HFF-Myc (cell line): ENCODE measurements around the gene SPATA24.

Experiments used
- DNase-seq: peaks from one replicate; pipeline ENCODE4 v3.0.0-alpha.2; 2011; ENCODE audit warnings: low read depth; ENCODE audit errors: extremely low read depth
- H3K4me3 ChIP-seq: replicated peaks from 2 replicates; pipeline ENCODE4 v1.5.1; 2011; ENCODE audit warnings: low read depth, mild to moderate bottlenecking, control low read depth, low read length
- TF ChIP-seq, protein P1 (sequence below): IDR thresholded peaks from 2 replicates; pipeline ENCODE4 v1.5.1; 2012; ENCODE audit warnings: mild to moderate bottlenecking, low read depth, low read length, control low read depth; ENCODE audit errors: missing control alignments

Gene SPATA24

GRCh38 chr5:139392324-139392677, 11.6 kb downstream of the SPATA24 start:
- TF ChIP-seq, protein P1, sequence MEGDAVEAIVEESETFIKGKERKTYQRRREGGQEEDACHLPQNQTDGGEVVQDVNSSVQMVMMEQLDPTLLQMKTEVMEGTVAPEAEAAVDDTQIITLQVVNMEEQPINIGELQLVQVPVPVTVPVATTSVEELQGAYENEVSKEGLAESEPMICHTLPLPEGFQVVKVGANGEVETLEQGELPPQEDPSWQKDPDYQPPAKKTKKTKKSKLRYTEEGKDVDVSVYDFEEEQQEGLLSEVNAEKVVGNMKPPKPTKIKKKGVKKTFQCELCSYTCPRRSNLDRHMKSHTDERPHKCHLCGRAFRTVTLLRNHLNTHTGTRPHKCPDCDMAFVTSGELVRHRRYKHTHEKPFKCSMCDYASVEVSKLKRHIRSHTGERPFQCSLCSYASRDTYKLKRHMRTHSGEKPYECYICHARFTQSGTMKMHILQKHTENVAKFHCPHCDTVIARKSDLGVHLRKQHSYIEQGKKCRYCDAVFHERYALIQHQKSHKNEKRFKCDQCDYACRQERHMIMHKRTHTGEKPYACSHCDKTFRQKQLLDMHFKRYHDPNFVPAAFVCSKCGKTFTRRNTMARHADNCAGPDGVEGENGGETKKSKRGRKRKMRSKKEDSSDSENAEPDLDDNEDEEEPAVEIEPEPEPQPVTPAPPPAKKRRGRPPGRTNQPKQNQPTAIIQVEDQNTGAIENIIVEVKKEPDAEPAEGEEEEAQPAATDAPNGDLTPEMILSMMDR = no peak
- no peak for DNase-seq
- peak overlapping the region; percentile 52 for H3K4me3 ChIP-seq

GRCh38 chr5:139391570-139392323, 12.1 kb downstream of the SPATA24 start:
- peak overlapping the region; percentile 52 for H3K4me3 ChIP-seq
- TF ChIP-seq, protein P1 = no peak
- DNase-seq = no peak

DNA sequence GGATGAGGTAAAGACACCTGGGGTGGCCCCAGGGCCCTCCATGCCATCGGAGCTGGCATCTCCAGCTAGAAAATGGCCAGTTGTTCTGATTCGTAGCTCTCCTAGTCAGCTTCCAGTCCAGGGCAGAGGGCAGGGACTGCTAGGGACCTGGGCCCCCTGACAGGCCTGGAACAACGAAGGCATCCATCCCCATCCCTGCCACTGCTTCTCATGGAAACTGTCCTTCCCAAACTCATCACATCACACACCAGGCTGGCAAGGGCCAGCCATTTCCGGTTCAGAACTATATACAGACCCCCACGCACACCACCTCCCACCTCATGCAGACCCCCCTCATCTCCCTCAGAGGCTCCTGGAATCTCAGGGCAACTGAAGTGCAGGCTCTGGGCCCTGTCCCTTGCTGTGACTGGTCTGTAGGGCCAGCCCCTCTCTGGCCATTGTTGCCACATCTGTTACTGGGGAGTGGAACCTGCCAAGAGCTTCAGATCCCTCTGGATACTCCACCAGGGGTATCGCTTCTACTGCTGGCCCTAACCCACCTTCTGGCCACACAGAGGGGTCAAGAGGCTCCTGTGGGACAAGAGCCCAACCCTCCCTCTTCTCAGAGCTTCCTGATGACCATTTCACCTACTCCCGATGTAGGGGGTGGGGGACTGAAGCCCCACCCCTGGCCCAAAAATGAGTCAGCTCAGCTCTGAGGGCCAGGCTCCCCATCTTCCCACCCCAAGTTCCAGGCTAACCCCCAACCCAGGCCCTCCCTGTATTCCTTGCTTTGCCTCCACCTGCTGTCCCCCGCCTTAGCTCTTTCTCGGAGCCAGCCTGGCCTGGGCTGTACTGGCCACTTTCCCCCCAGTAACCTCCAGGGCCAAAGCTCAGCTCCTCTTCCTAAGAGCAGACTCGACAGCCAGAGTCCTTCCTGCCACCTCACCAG, 13.0 kb downstream of the SPATA24 start:
- TF ChIP-seq, protein P1 = no peak
- no peak overlapping the region for H3K4me3 ChIP-seq
- DNase-seq = no peak

DNA sequence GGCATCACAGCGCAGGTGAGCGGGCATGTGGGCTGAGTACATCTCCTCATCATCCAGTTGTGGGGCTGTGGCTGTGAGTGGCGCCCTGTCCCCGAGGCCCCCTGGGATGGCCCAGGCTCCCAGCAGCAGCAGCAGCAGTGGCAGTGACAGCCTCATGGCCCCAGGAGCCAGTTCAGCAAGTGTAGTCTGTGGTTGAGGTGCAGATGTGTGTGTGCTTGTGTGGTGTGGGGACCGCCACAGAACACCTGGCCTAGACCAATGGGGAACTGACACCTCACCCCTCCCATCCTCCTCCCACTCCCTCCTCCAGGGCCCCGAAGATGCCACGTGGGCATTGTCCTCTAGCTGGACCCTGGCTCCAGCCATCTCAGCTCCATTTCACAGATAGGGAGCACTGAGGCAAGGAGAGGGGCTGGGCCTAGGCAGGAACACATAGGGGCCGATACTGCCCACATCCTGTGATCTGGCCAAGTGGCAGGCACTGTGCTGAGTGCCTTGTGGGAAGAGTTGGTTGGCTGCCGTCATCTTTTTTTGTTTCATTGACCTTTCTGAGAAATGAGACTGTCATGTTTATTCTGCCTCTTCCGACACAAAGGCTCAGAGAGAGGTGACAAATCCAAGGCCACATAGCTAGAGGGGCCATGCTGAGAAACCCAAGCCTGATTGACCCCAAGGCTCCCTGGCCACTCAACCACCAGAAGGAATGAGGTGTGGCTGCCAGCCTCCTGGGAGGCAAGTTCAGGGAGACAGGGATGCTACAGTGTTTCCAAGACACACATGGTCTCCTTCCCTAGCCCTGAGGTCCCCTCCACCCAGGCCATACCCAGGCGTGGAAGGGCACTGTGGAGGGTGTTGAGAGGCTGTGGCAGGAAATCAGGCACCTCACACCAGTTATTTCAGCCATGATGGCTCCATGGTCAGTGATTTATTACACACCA, 13.9 kb downstream of the SPATA24 start, which contains the start of gene MZB1:
TSS of gene MZB1 (minus strand) at position 213 of the 938 bp plus-strand sequence. CDS start at position 156, 57 bp downstream.
- TF ChIP-seq, protein P1 = no peak
- H3K4me3 ChIP-seq = no peak within 1 kb of the TSS
- no peak for DNase-seq

DNA sequence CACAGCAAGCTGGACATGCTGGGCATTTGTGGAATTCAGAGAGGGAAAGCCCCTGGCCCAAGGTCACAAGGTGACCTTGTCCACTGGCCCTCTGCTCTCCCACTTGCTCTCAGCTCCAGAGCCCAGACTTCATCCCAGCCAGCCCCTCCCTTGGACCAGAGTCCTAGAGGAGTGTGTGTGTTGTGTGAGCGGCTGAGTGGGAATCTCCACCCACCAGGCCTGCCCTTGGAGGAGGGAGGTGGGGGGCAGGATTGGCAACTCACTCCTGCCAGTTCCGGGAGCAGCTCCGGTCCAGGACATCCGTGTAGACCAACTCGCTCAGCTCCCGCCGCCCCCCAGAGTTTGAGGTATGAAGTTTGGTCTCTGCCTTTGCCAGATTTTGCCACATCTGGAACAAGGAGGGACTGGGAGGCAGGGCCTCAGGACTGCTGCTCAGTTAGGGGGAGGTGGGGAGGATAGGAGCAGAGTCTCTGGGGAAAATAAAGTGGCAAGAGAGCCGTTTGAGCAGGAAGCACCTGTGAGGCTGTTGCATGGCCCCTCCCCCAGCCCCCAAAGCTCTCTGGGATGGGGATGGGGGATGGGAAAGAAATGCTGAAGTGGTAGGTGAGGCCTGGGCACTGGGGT, 15.6 kb downstream of the SPATA24 start:
- H3K4me3 ChIP-seq = no peak overlapping the region
- TF ChIP-seq, protein P1 = no peak
- no peak for DNase-seq
